BE2C (cell line): ENCODE results near the gene RUFY4.

Experiments
- DNase-seq: peaks from one replicate; pipeline ENCODE4 v3.0.0-alpha.2; 2020
- H3K27me3 ChIP-seq: fragments of 250-450 bp; sonication (Bioruptor Pico); 2 replicates; pipeline ENCODE4 v1.5.1; 2020; ENCODE audit warnings: mild to moderate bottlenecking
- H3K36me3 ChIP-seq: fragments of 250-450 bp; sonication (Bioruptor Pico); 2 replicates; pipeline ENCODE4 v1.5.1; 2020; ENCODE audit warnings: mild to moderate bottlenecking
- H3K4me1 ChIP-seq: fragments of 250-450 bp; sonication (Bioruptor Pico); 2 replicates; pipeline ENCODE4 v1.5.1; 2020
- H3K4me3 ChIP-seq: 2 replicates; pipeline ENCODE4 v1.5.1; 2011; ENCODE audit warnings: low read depth, low read length
- H3K9me3 ChIP-seq: fragments of 250-450 bp; sonication (Bioruptor Pico); 2 replicates; pipeline ENCODE4 v1.5.1; 2020
- CTCF ChIP-seq: IDR thresholded peaks from 2 replicates; pipeline ENCODE4 v1.5.1; 2012; ENCODE audit warnings: mild to moderate bottlenecking, low read depth, low read length

RUFY4 gene

GRCh38 chr2:218029366-218030360, 39.4 kb upstream of the RUFY4 start:
- peaks cover 34% of the 10 kb centered on the region for H3K4me1 ChIP-seq
- no peak overlapping the region for H3K4me3 ChIP-seq
- TF ChIP-seq CTCF = no peak
- H3K27me3 ChIP-seq = no peaks in the 10 kb centered on the region
- H3K9me3 ChIP-seq = no peaks in the 10 kb centered on the region
- no peaks in the 10 kb centered on the region for H3K36me3 ChIP-seq
- no peak for DNase-seq

DNA sequence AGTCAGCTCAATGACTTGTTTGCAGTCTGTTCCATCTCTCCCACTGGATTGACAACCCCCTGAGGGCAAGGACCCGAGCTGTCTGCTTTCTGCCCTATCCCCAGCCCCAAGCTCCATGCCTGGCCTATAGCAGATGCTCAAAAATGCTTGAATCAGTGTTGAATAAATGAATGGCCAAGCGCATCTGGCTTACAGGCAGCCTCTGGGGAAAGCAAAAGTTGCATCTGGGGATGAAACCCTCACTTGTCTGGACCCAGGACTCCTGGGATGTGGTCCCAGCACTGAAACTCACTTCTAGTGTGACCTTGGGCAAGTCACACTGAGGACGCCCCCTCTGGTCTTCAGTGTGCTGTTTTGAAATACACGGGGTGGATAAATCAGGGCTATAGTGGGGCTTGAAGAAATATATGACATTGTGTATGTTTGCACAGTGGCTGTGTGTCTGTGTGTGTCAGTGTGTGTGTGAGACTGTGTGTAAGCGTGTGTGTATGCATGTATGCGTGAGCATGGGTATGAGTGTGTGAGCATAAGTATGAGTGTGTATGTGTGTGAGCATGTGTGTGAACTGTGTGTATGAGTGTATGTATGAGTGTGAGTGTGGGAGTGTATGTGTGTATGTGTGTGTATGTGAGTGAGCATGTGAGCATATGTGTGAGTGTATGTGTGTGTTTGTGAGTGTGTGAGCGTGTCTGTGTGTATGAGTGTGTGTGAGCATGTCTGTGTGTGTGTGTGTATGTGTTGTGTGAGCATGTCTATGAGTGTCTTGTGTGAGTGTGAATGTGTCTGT, 38.5 kb upstream of the RUFY4 start:
- Histone ChIP-seq H3K27me3 (no peaks in the 10 kb centered on the region), H3K4me3 (no peak overlapping the region), H3K4me1 (peaks cover 34% of the 10 kb centered on the region), H3K9me3 (no peaks in the 10 kb centered on the region), H3K36me3 (no peaks in the 10 kb centered on the region)
- no peak for DNase-seq
- TF ChIP-seq CTCF = no peak

DNA sequence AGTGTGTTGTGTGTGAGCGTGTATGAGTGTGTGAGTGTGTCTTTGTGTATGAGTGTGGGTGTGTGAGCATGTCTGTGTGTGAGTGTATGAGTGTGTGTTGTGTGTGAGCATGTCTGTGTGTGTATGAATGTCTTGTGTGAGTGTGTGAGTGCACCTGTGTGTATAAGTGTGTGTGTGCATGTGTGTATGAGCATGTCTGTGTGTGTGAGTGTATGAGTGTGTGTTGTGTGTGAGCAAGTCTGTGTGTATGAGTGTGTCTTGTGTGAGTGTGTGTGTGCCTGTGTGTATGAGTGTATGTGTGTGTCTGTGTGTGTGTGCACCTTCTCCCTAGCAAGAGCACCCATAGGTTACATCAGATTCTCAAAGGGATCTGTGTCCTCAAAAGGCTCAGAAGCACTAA, 37.8 kb upstream of the RUFY4 start:
- no peak for DNase-seq
- no peak for TF ChIP-seq CTCF
- Histone ChIP-seq H3K9me3 (no peaks in the 10 kb centered on the region), H3K27me3 (no peaks in the 10 kb centered on the region), H3K4me3 (no peak overlapping the region), H3K4me1 (peaks cover 34% of the 10 kb centered on the region), H3K36me3 (no peaks in the 10 kb centered on the region)

GRCh38 chr2:218031771-218032257, 37.2 kb upstream of the RUFY4 start:
- DNase-seq = no peak
- H3K27me3 ChIP-seq = no peaks in the 10 kb centered on the region
- H3K4me1 ChIP-seq = peaks cover 32% of the 10 kb centered on the region

DNA sequence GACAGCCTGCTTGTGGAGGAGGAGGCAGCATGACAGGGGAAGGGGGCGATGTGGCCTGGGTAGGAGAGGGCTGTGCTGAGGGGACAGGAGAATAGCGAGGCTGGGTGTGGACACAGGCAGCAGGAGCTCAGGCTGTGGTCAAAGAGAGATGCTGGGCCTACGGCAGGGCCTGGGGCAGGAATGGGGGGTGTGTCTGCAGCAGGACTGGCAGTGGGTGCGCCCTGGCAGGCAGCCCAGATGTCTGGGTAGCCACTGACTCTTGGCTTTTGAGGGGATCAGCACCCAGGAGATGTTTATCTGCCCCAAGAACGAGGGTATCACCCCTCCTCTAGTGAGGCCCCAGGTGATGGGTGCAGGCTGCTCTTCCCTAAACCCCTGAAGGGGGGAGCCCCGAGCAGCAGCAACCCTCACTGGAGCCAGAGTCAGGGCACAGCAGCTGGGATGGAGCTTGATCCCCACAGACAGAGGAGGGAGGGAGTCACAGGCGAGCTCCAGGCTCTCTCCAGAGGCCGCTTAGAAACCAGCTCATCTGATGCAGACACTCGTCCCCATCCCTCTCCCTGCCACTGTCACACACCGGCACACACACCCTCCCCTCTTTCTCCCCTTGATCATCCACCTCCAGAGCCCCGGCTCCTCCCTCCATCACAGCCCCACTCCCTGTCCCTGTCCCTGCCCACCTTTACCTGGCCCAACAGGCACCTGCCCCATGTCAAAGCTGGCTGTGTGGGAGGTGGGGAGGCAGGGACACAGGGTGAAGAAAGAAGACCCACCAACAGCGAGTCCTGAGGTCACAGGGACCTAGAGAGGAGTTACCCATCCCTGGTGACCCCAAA, 36.5 kb upstream of the RUFY4 start:
- H3K27me3 ChIP-seq = no peaks in the 10 kb centered on the region
- no peaks in the 10 kb centered on the region for H3K9me3 ChIP-seq
- TF ChIP-seq CTCF = no peak
- peak; percentile 81 for DNase-seq
- H3K36me3 ChIP-seq = no peaks in the 10 kb centered on the region
- H3K4me3 ChIP-seq = no peak overlapping the region
- H3K4me1 ChIP-seq = peaks cover 32% of the 10 kb centered on the region

More at GRCh38 chr2:218031771-218032257, 37.2 kb upstream of the RUFY4 start:
- H3K4me3 ChIP-seq = no peak overlapping the region
- H3K9me3 ChIP-seq = no peaks in the 10 kb centered on the region
- no peaks in the 10 kb centered on the region for H3K36me3 ChIP-seq
- no peak for TF ChIP-seq CTCF
